ENCODE results near the gene DPYD.

Gene DPYD

GRCh38 chr1:97281962-97282361, 638.9 kb downstream of the DPYD start:
- H3K27ac ChIP-seq (ENCODE audit: low read depth, low read length, poor library complexity, severe bottlenecking), result no peak overlapping the region
- no peak overlapping the region for H2AFZ ChIP-seq (ENCODE audit: low read length)
- no peaks in the 10 kb centered on the region for H3K36me3 ChIP-seq (ENCODE audit: insufficient read depth, low read length)
- H4K20me1 ChIP-seq (ENCODE audit: insufficient read depth, low read length), result no peaks in the 10 kb centered on the region
- H3K9me2 ChIP-seq (ENCODE audit: low read depth, low read length), result no peaks in the 10 kb centered on the region
- no peak overlapping the region for H3K4me2 ChIP-seq (ENCODE audit: low read length)
- no peak overlapping the region for H3K4me3 ChIP-seq (ENCODE audit: low read depth, low read length, poor library complexity, severe bottlenecking)
- H3K4me1 ChIP-seq (ENCODE audit: insufficient read depth, low read length, severe bottlenecking), result no peaks in the 10 kb centered on the region
- TF ChIP-seq CTCF (IDR thresholded peaks at IDR 0.05; ENCODE audit: low read length) (no peak), EZH2 (IDR thresholded peaks at IDR 0.05; ENCODE audit: borderline replicate concordance, low read length) (no peak)
- H3F3A ChIP-seq (ENCODE audit: insufficient read depth, low read length), result no peaks in the 10 kb centered on the region
- H3K9ac ChIP-seq (ENCODE audit: low read length), result no peak overlapping the region
- H3K27me3 ChIP-seq (ENCODE audit: insufficient read depth, low read length), result no peaks in the 10 kb centered on the region
- H3K79me2 ChIP-seq (ENCODE audit: insufficient read depth, low read length), result no peaks in the 10 kb centered on the region
- H3K9me3 ChIP-seq (ENCODE audit: low read length), result no peaks in the 10 kb centered on the region

GRCh38 chr1:97277891-97278654, 642.8 kb downstream of the DPYD start:
- Histone ChIP-seq H3K79me2 (ENCODE audit: insufficient read depth, low read length) (no peaks in the 10 kb centered on the region), H2AFZ (ENCODE audit: low read length) (no peak overlapping the region), H3K4me2 (ENCODE audit: low read length) (no peak overlapping the region), H3F3A (ENCODE audit: insufficient read depth, low read length) (no peaks in the 10 kb centered on the region), H4K20me1 (ENCODE audit: insufficient read depth, low read length) (no peaks in the 10 kb centered on the region), H3K9ac (ENCODE audit: low read length) (no peak overlapping the region), H3K9me2 (ENCODE audit: low read depth, low read length) (no peaks in the 10 kb centered on the region), H3K9me3 (ENCODE audit: low read length) (no peaks in the 10 kb centered on the region), H3K27ac (ENCODE audit: low read depth, low read length, poor library complexity, severe bottlenecking) (no peak overlapping the region), H3K36me3 (ENCODE audit: insufficient read depth, low read length) (no peaks in the 10 kb centered on the region), H3K4me1 (ENCODE audit: insufficient read depth, low read length, severe bottlenecking) (no peaks in the 10 kb centered on the region), H3K27me3 (ENCODE audit: insufficient read depth, low read length) (no peaks in the 10 kb centered on the region), H3K4me3 (ENCODE audit: low read depth, low read length, poor library complexity, severe bottlenecking) (no peak overlapping the region)
- no peak for TF ChIP-seq CTCF (IDR thresholded peaks at IDR 0.05; ENCODE audit: low read length)
- no peak for TF ChIP-seq EZH2 (IDR thresholded peaks at IDR 0.05; ENCODE audit: borderline replicate concordance, low read length)

GRCh38 chr1:97271916-97272788, 648.7 kb downstream of the DPYD start:
- H3K4me3 ChIP-seq (ENCODE audit: low read depth, low read length, poor library complexity, severe bottlenecking), result no peak overlapping the region
- no peaks in the 10 kb centered on the region for H3K4me1 ChIP-seq (ENCODE audit: insufficient read depth, low read length, severe bottlenecking)
- no peaks in the 10 kb centered on the region for H3K9me2 ChIP-seq (ENCODE audit: low read depth, low read length)
- no peaks in the 10 kb centered on the region for H3K27me3 ChIP-seq (ENCODE audit: insufficient read depth, low read length)
- H3K9me3 ChIP-seq (ENCODE audit: low read length), result no peaks in the 10 kb centered on the region
- no peak overlapping the region for H3K27ac ChIP-seq (ENCODE audit: low read depth, low read length, poor library complexity, severe bottlenecking)
- TF ChIP-seq EZH2 (IDR thresholded peaks at IDR 0.05; ENCODE audit: borderline replicate concordance, low read length), result no peak
- no peak for TF ChIP-seq CTCF (IDR thresholded peaks at IDR 0.05; ENCODE audit: low read length)
- H3K4me2 ChIP-seq (ENCODE audit: low read length), result no peak overlapping the region
- H3F3A ChIP-seq (ENCODE audit: insufficient read depth, low read length), result no peaks in the 10 kb centered on the region
- no peak overlapping the region for H2AFZ ChIP-seq (ENCODE audit: low read length)
- H3K9ac ChIP-seq (ENCODE audit: low read length), result no peak overlapping the region
- H3K36me3 ChIP-seq (ENCODE audit: insufficient read depth, low read length), result no peaks in the 10 kb centered on the region
- no peaks in the 10 kb centered on the region for H4K20me1 ChIP-seq (ENCODE audit: insufficient read depth, low read length)
- H3K79me2 ChIP-seq (ENCODE audit: insufficient read depth, low read length), result no peaks in the 10 kb centered on the region

All from OCI-LY1 (cell line).